Heart left ventricle (tissue), 16 donors: ENCODE measurements around the gene ZNF441. TPM values are rescaled to one million over a fixed set of nuclear protein-coding genes. Genes with fewer than 3 reads are reported as not detected.

ENCODE experiments used
- ATAC-seq, 4 donors: fragments of 200-7000 bp; cut with Tn5 transposase; one replicate each; pipeline ENCODE4 v1.9.1; 2020 to 2022; ENCODE audit warnings: moderate library complexity in 4 of 4, mild to moderate bottlenecking in 3 of 4, moderate number of reproducible peaks in 1 of 4
- DNase-seq, 5 donors: peaks; one replicate each; pipeline ENCODE4 v3.0.0-alpha.2; 2020
- H3K27ac ChIP-seq, 12 donors: fragments of 200-600 bp; sonication (generic) in 4 of 12; one replicate each; pipeline versions ENCODE4 v1.5.0 to v1.8.0; 2016 to 2022; ENCODE audit warnings: mild to moderate bottlenecking in 2 of 12
- H3K27me3 ChIP-seq, 9 donors: fragments of 200-600 bp; sonication (generic) in 2 of 9; one replicate each; pipeline versions ENCODE4 v1.5.1 to v1.8.0; 2016 to 2022; ENCODE audit warnings: mild to moderate bottlenecking in 3 of 9
- H3K36me3 ChIP-seq, 9 donors: fragments of 200-600 bp; sonication (generic) in 2 of 9; one replicate each; pipeline versions ENCODE4 v1.5.0 to v1.8.0; 2018 to 2022; ENCODE audit warnings: mild to moderate bottlenecking in 2 of 9
- H3K4me1 ChIP-seq, 12 donors: fragments of 200-600 bp; sonication (generic) in 4 of 12; one replicate each; pipeline versions ENCODE4 v1.5.0 to v1.8.0; 2016 to 2022; ENCODE audit warnings: mild to moderate bottlenecking in 3 of 12
- H3K4me3 ChIP-seq, 12 donors: fragments of 200-600 bp; sonication (generic) in 4 of 12; one replicate each; pipeline versions ENCODE4 v1.5.0 to v1.8.0; 2017 to 2022; ENCODE audit warnings: mild to moderate bottlenecking in 9 of 12, moderate library complexity in 4 of 12
- H3K9me3 ChIP-seq, 12 donors: fragments of 200-600 bp; sonication (generic) in 4 of 12; one replicate each; pipeline versions ENCODE4 v1.5.0 to v1.8.0; 2016 to 2022; ENCODE audit warnings: mild to moderate bottlenecking in 1 of 12
- CTCF ChIP-seq, 12 donors: fragments of 200-600 bp; sonication (generic) in 4 of 12; IDR thresholded peaks; one replicate each; pipeline versions ENCODE4 v1.5.0 to v1.8.0; 2018 to 2022; ENCODE audit warnings: antibody characterized with exemption in 12 of 12, mild to moderate bottlenecking in 5 of 12
- POLR2A ChIP-seq, 2 donors: fragments of 450-650 bp; IDR thresholded peaks; one replicate each; pipeline ENCODE4 v1.6.1; 2017; ENCODE audit warnings: antibody characterized with exemption in 2 of 2, mild to moderate bottlenecking in 2 of 2, moderate library complexity in 2 of 2
- WGBS, 4 donors: extraction: QIAGEN DNeasy Blood & Tissue Kit in 2 of 4; methylation state at CpG; one replicate each; pipeline versions ENCODE4 v1.1.5 to v1.1.7; 2013 to 2018; 5-methylcytosine and 5-hydroxymethylcytosine counted together
- intact Hi-C, 10 donors: fragments of 100-400 bp; cut with DNase I; formaldehyde crosslinking; loops; one replicate each; pipeline versions ENCODE4 v1.11.1 to v1.14.2; 2022
- polyA plus RNA-seq, 2 donors: library from polyadenylated mRNA; stranded (reverse); fragments of 200-250 nt; gene quantifications; one replicate each; pipeline ENCODE4 v1.2.3, GENCODE V29; 2013
- total RNA-seq, 9 donors: library from RNA; depleted of rRNA in 2 of 9; stranded (reverse); fragments of >200 nt in 2 of 9; fragmentation: NEBNext Ultra II Directional in 3 of 9; extraction: Animal tissue kit (Norgen Biotek cat#: 25700) in 3 of 9; gene quantifications; one replicate each; pipeline versions ENCODE4 v1.1.0 to v1.2.4, GENCODE V29; 2016 to 2023
- donor health status: ischemic (EF 13 %, LVEDD 7.1; RV severe dilation, severe dysfunction).
- donor health status: healthy with polysubstance abuse.
- donor health status: DM: no; HTN: yes; CAD: no.
- donor health status: DM: no; HTN: no; CAD: no.
- donor health status: ischemic (EF 25% LVEDD 6.9; RV normal size, moderate dysfunction).
- donor health status: ischemic (EF 25% LVEDD 5.7; RV mildly dilated, moderate dysfunction).
- donor health status: healthy.
- donor health status: DM: yes; HTN: yes; CAD: no.
- donor health status: ischemic (EF 35%, LVEDD 5.7; RV mildly dilated, moderate dysfunction).
- donor health status: nonischemic (EF 11% LVEDD 7.7; RV severe dilation, severe dysfunction).
- donor health status: DM: yes; HTN: yes; CAD: no.
- donor health status: PGD.
- donor health status: ischemic (EF 29% LVEDD 5.4; RV normal size, mild dysfunction).
- donor health status: nonischemic (EF 23%, LVEDD 6.1; RV moderate dilation, normal function).

The ZNF441 gene
- total and polyA plus RNA-seq, 11 donors: 2.4 to 9.3 (median 3.7) TPM

- TF ChIP-seq POLR2A (IDR thresholded peaks at IDR 0.05): peak in 1 of 2 donors; percentile 85
- peak in 1 of 12 donors; percentile 9 for TF ChIP-seq CTCF (IDR thresholded peaks at IDR 0.05)
- peak; percentile 98 to 99 (median 99) for DNase-seq
- no peaks in the 10 kb centered on the region for H3K9me3 ChIP-seq
- H3K4me1 ChIP-seq: peaks cover 0 to 27% (median 20%) of the 10 kb centered on the region in 12 donors
- intact Hi-C loops: loop anchor here in 7 of 10 donors (1.0 to 5.0 kb wide), 5 partner anchors 28 to 60 kb away; partner anchors contain the start of genes ZNF441 (in 3 of the 7) and ZNF491 (in 1 of the 7)
- 0 to 1% (median 1%) methylated on average over 25 to 35 of the region's 35 CpGs for WGBS, 4 donors
- H3K27ac ChIP-seq: peak within 1 kb of the TSS; percentile 77 to 96 (median 92)
- H3K27me3 ChIP-seq: no peaks in the 10 kb centered on the region
- H3K4me3 ChIP-seq: peak within 1 kb of the TSS; percentile 79 to 100 (median 92)
- no peaks in the 10 kb centered on the region for H3K36me3 ChIP-seq
- peak; percentile 99 to 100 (median 100) for ATAC-seq
Observed at GRCh38 chr19:11738746-11739620, 27.8 kb upstream of the ZNF441 start, which contains the start of gene ZNF823. TSS of gene ZNF823 (minus strand) at chr19:11738946. CDS start at chr19:11738819, 127 bp downstream.

- DNase-seq (no peak), ATAC-seq (no peak)
Observed at GRCh38 chr19:11745869-11746268, 20.9 kb upstream of the ZNF441 start.

GRCh38 chr19:11747277-11747676 lies 19.5 kb upstream of the ZNF441 start:
- TF ChIP-seq CTCF (IDR thresholded peaks at IDR 0.05) (no peak), POLR2A (IDR thresholded peaks at IDR 0.05) (no peak)
- Histone ChIP-seq H3K27me3 (no peaks in the 10 kb centered on the region), H3K27ac (no peak overlapping the region), H3K36me3 (no peaks in the 10 kb centered on the region), H3K4me1 (no peaks in the 10 kb centered on the region), H3K4me3 (no peak overlapping the region), H3K9me3 (peaks cover 0 to 49% (median 25%) of the 10 kb centered on the region in 12 donors)
- DNase-seq (no peak), ATAC-seq (no peak)
- WGBS, 4 donors: 34 to 65% (median 48%) methylated on average over 1 of the region's 1 CpG
- intact Hi-C loops: no loop called here

More at GRCh38 chr19:11745869-11746268, 20.9 kb upstream of the ZNF441 start:
- H3K9me3 ChIP-seq: peaks cover 0 to 37% (median 20%) of the 10 kb centered on the region in 12 donors
- H3K27ac ChIP-seq: no peak overlapping the region
- no peaks in the 10 kb centered on the region for H3K36me3 ChIP-seq
- intact Hi-C loops: no loop called here
- TF ChIP-seq CTCF (IDR thresholded peaks at IDR 0.05): no peak
- no peak for TF ChIP-seq POLR2A (IDR thresholded peaks at IDR 0.05)
- H3K27me3 ChIP-seq: no peaks in the 10 kb centered on the region
- H3K4me3 ChIP-seq: no peak overlapping the region
- H3K4me1 ChIP-seq: no peaks in the 10 kb centered on the region

GRCh38 chr19:11749751-11750150 lies 17.0 kb upstream of the ZNF441 start:
- Histone ChIP-seq H3K4me1 (no peaks in the 10 kb centered on the region), H3K27me3 (no peaks in the 10 kb centered on the region), H3K36me3 (no peaks in the 10 kb centered on the region), H3K4me3 (no peak overlapping the region), H3K9me3 (peaks cover 0 to 56% (median 26%) of the 10 kb centered on the region in 12 donors), H3K27ac (no peak overlapping the region)
- no peak for DNase-seq
- intact Hi-C loops: no loop called here
- WGBS, 4 donors: 29 to 57% (median 54%) methylated on average over 2 of the region's 2 CpGs
- TF ChIP-seq POLR2A (IDR thresholded peaks at IDR 0.05) (no peak), CTCF (IDR thresholded peaks at IDR 0.05) (no peak)
- ATAC-seq: no peak
